Subcutaneous adipose tissue (tissue), 4 donors: ENCODE data around the gene TSPAN15. TPM values are rescaled to one million over a fixed set of nuclear protein-coding genes. Genes with fewer than 3 reads are reported as not detected.

ENCODE experiments used
- CTCF ChIP-seq: fragments of 450-650 bp; IDR thresholded peaks from one replicate; pipeline ENCODE4 v1.5.1; 2016; ENCODE audit warnings: low read depth, mild to moderate bottlenecking, control low read depth, antibody characterized with exemption, moderate library complexity
- total RNA-seq, 4 donors: library from RNA; depleted of rRNA; stranded (reverse); fragments of >200 nt; gene quantifications; one replicate each; pipeline ENCODE4 v1.1.0, GENCODE V29; 2016

The TSPAN15 gene
- total RNA-seq, 4 donors from 2014 or later = 60.6 to 140 (median 103) TPM

GRCh38 chr10:69537449-69537848 is 86.2 kb downstream of the TSPAN15 start:
- no peak for TF ChIP-seq CTCF

GRCh38 chr10:69538461-69538860 is 87.2 kb downstream of the TSPAN15 start:
- no peak for TF ChIP-seq CTCF

- TF ChIP-seq CTCF = no peak
These were observed 90.2 kb downstream of the TSPAN15 start for GRCh38 chr10:69541463-69541862.

GRCh38 chr10:69549959-69550358 is 98.7 kb downstream of the TSPAN15 start:
- no peak for TF ChIP-seq CTCF

GRCh38 chr10:69552268-69552667 is 101.0 kb downstream of the TSPAN15 start:
- TF ChIP-seq CTCF = no peak

GRCh38 chr10:69553328-69553727 is 102.1 kb downstream of the TSPAN15 start:
- TF ChIP-seq CTCF = no peak

- TF ChIP-seq CTCF = no peak
These were observed 103.3 kb downstream of the TSPAN15 start for GRCh38 chr10:69554611-69555010.

Other genes with a start within 250 kb of the TSPAN15 start
- gene HKDC1, start 231.1 kb upstream of the TSPAN15 start, total RNA-seq = under 1 TPM in 2 of 4 donors, not detected in 2; 0.17 to 0.22 TPM
- gene HK1, start 173.0 kb upstream of the TSPAN15 start, total RNA-seq = 10 to 100 TPM; 54.4 to 72.2 (median 57.8) TPM
- gene TACR2, start 34.5 kb upstream of the TSPAN15 start, total RNA-seq = 1 to 10 TPM in 3 of 4 donors, under 1 TPM in 1; 0.65 to 4.5 (median 1.3) TPM
- not detected for gene NEUROG3, start 122.0 kb downstream of the TSPAN15 start, total RNA-seq
- gene FAM241B, start 178.8 kb downstream of the TSPAN15 start, total RNA-seq = 1 to 10 TPM in 3 of 4 donors, not detected in 1; 1.7 to 2.4 (median 1.8) TPM